Astrocyte (in vitro differentiated cells and primary cell): ENCODE data around the gene C2.

Source experiments
- CTCF ChIP-seq: IDR thresholded peaks from 2 replicates; pipeline ENCODE4 v1.5.1; 2011; ENCODE audit warnings: low read depth, mild to moderate bottlenecking, inconsistent platforms, low read length, moderate library complexity; ENCODE audit not compliant: insufficient read depth
- EZH2 ChIP-seq: IDR thresholded peaks from 2 replicates; pipeline ENCODE4 v1.6.1; 2012; ENCODE audit warnings: mild to moderate bottlenecking, low read length, inconsistent platforms; ENCODE audit not compliant: insufficient read depth

- TF ChIP-seq CTCF (no peak), EZH2 (no peak)
These were observed 42.9 kb upstream of the C2 start for GRCh38 chr6:31884528-31885035.
